Measurements from ENCODE around the gene PTPRT. TPM values are rescaled to one million over a fixed set of nuclear protein-coding genes. Genes with fewer than 3 reads are reported as not detected.

The PTPRT gene
- total and polyA plus RNA-seq, 8 donors, result 0.23 to 1.8 (median 0.95) TPM

DNA sequence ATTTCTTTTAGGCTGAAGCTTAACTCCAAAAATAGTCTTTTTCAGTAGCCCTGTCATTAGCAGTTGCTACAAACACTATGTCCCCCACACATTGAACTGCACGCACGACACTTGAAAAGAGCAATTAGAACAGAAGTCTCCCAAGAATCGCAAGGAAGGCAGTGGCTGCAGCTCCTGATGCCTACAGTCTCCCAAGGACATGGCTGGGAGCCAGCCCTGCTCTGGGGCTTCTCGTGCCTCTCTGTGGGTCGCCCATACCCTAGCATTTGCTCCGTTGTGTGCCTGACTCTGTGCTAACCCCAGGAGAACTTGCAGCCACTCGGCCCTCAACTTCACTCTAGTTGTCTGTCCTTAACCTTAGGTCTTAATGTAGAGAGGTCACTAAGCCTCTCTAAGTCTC, 454.2 kb downstream of the PTPRT start:
- WGBS, 2 donors, result 72 to 76% methylated on average over 7 of the region's 7 CpGs
- H3K9me3 ChIP-seq, result no peaks in the 10 kb centered on the region
- TF ChIP-seq, protein P1, sequence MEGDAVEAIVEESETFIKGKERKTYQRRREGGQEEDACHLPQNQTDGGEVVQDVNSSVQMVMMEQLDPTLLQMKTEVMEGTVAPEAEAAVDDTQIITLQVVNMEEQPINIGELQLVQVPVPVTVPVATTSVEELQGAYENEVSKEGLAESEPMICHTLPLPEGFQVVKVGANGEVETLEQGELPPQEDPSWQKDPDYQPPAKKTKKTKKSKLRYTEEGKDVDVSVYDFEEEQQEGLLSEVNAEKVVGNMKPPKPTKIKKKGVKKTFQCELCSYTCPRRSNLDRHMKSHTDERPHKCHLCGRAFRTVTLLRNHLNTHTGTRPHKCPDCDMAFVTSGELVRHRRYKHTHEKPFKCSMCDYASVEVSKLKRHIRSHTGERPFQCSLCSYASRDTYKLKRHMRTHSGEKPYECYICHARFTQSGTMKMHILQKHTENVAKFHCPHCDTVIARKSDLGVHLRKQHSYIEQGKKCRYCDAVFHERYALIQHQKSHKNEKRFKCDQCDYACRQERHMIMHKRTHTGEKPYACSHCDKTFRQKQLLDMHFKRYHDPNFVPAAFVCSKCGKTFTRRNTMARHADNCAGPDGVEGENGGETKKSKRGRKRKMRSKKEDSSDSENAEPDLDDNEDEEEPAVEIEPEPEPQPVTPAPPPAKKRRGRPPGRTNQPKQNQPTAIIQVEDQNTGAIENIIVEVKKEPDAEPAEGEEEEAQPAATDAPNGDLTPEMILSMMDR (IDR thresholded peaks at IDR 0.05), result no peak
- no peak for ATAC-seq
- no peaks in the 10 kb centered on the region for H3K36me3 ChIP-seq
- no peak for FAIRE-seq
- no peaks in the 10 kb centered on the region for H3K27me3 ChIP-seq
- no peak overlapping the region for H3K27ac ChIP-seq
- H3K4me3 ChIP-seq, result no peak overlapping the region
- intact Hi-C loops (cut with DNase I), result no loop called here
- no peak for DNase-seq
- no peaks in the 10 kb centered on the region for H3K4me1 ChIP-seq

GRCh38 chr20:42734660-42735368, 454.9 kb downstream of the PTPRT start:
- Histone ChIP-seq H3K9me3 (no peaks in the 10 kb centered on the region), H3K36me3 (no peaks in the 10 kb centered on the region), H3K27me3 (no peaks in the 10 kb centered on the region), H3K4me1 (no peaks in the 10 kb centered on the region), H3K27ac (no peak overlapping the region), H3K4me3 (no peak overlapping the region)
- ATAC-seq, result peak in 3 of 4 donors; percentile 22 to 47 (median 34)
- TF ChIP-seq, protein P1 (IDR thresholded peaks at IDR 0.05), result no peak
- DNase-seq, result no peak
- WGBS, 2 donors, result 57 to 64% methylated on average over 5 of the region's 5 CpGs
- no peak for FAIRE-seq
- intact Hi-C loops (cut with DNase I), result no loop called here

DNA sequence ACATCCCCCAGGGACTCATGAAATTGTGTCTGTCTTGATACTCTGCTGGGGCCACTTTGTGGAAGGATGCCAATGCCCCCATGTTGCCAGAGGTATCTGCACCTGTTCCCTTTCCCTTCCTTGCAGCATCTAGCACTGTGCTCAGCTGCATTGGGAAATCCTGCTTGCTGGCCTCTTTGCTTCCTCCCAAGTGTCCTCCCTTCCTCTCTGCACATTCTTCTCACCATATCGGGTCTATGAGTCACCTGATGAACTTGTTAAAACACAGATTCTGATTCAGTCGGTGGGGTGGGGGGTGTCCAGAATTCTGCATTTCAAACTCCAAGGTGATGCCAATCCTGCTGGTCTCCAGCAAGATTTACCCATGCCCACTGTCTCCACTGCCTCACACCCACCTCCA, 467.8 kb downstream of the PTPRT start:
- ATAC-seq, result no peak
- Histone ChIP-seq H3K4me3 (no peak overlapping the region), H3K27me3 (no peaks in the 10 kb centered on the region), H3K4me1 (no peaks in the 10 kb centered on the region), H3K27ac (no peak overlapping the region), H3K36me3 (no peaks in the 10 kb centered on the region), H3K9me3 (no peaks in the 10 kb centered on the region)
- TF ChIP-seq, protein P1 (IDR thresholded peaks at IDR 0.05), result no peak
- intact Hi-C loops (cut with DNase I), result no loop called here
- WGBS, 2 donors, result 49% methylated on average over 2 of the region's 2 CpGs
- FAIRE-seq, result no peak
- DNase-seq, result no peak

DNA sequence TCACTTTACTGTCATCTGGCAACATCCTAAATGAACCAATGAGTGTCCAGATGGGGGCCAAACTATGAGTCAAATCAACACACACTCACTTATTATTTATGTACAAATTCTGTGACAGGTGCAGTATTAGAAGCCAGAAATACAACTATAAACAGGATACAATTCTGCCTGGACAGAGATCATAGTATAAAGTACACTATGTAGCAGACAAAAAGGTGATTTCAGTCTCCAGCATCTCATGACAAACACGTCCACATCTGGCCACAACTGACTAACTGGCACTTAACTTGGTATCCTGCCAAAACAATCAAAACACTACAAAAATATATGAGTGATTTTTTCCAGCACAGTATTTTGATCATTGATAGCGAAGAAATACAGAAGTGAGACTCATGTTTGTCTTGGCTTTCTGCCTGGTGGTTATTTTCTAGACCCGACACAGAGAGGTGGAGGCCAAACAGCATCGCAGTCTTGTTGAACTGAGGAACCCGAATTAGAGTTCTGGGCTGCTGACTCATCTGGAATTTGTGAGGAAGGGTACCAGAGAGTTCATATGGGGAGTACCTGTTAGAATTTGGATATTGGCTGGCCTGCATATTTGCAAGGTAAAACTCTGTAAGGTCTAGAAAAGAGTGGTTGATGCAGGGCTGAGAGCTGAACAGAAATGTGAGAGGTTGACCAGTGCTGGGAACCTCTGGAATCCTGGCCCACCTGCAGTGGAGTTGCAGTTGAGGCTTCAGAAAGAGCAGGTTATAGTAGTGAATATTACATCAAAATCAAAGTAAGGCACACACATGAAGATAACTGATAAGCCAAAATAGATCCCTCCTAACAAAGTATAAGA, 475.2 kb downstream of the PTPRT start:
- H3K27me3 ChIP-seq, result no peaks in the 10 kb centered on the region
- H3K36me3 ChIP-seq, result no peaks in the 10 kb centered on the region
- ATAC-seq (peak; percentile 90 to 96 (median 92)), DNase-seq (peak in 3 of 6 donors; percentile 21 to 63 (median 42)), FAIRE-seq (no peak)
- WGBS, 2 donors, result 4 to 5% methylated on average over 5 of the region's 5 CpGs
- TF ChIP-seq, protein P1 (IDR thresholded peaks at IDR 0.05), result no peak
- H3K4me3 ChIP-seq, result no peak overlapping the region
- intact Hi-C loops (cut with DNase I), result no loop called here
- no peak overlapping the region for H3K27ac ChIP-seq
- peaks cover 0 to 4% (median 0%) of the 10 kb centered on the region in 3 donors for H3K4me1 ChIP-seq
- H3K9me3 ChIP-seq, result no peaks in the 10 kb centered on the region

Measured in pancreas (tissue), 10 donors.